ENCODE data around the gene ZNF658.
"Not testable (repeated sequence)": the region's sequence is repeated elsewhere in the genome, so short reads cannot be mapped to it uniquely, and the experiment has no call there.

Gene ZNF658

GRCh38 chr9:66939878-66940830 is 39.6 kb downstream of the ZNF658 start:
- H3K4me1 ChIP-seq (ENCODE audit: control insufficient read depth in 1 of 2, insufficient read depth in 2 of 2, low read length in 2 of 2); H3K27me3 ChIP-seq (ENCODE audit: low read depth, low read length); H3K27ac ChIP-seq (ENCODE audit: low read length); H3K4me3 ChIP-seq (ENCODE audit: low read depth in 1 of 2, low read length in 2 of 2); H3K36me3 ChIP-seq (ENCODE audit: control insufficient read depth in 1 of 2, insufficient read depth in 2 of 2, low read length in 2 of 2); H3K9me3 ChIP-seq (ENCODE audit: control insufficient read depth in 1 of 2, low read length in 2 of 2): not testable (repeated sequence)

GRCh38 chr9:66942400-66943155 is 42.1 kb downstream of the ZNF658 start:
- not testable (repeated sequence) for H3K27me3 ChIP-seq (ENCODE audit: low read depth, low read length); H3K4me1 ChIP-seq (ENCODE audit: control insufficient read depth in 1 of 2, insufficient read depth in 2 of 2, low read length in 2 of 2); H3K4me3 ChIP-seq (ENCODE audit: low read depth in 1 of 2, low read length in 2 of 2); H3K9me3 ChIP-seq (ENCODE audit: control insufficient read depth in 1 of 2, low read length in 2 of 2); H3K27ac ChIP-seq (ENCODE audit: low read length); H3K36me3 ChIP-seq (ENCODE audit: control insufficient read depth in 1 of 2, insufficient read depth in 2 of 2, low read length in 2 of 2)

GRCh38 chr9:66952576-66952975 is 52.1 kb downstream of the ZNF658 start:
- H3K4me1 ChIP-seq (ENCODE audit: control insufficient read depth in 1 of 2, insufficient read depth in 2 of 2, low read length in 2 of 2); H3K4me3 ChIP-seq (ENCODE audit: low read depth in 1 of 2, low read length in 2 of 2); H3K27me3 ChIP-seq (ENCODE audit: low read depth, low read length); H3K36me3 ChIP-seq (ENCODE audit: control insufficient read depth in 1 of 2, insufficient read depth in 2 of 2, low read length in 2 of 2); H3K27ac ChIP-seq (ENCODE audit: low read length); H3K9me3 ChIP-seq (ENCODE audit: control insufficient read depth in 1 of 2, low read length in 2 of 2): not testable (repeated sequence)
